Esophagus (tissue), 2 donors: ENCODE measurements around the gene SHOC2. TPM values are rescaled to one million over a fixed set of nuclear protein-coding genes. Genes with fewer than 3 reads are reported as not detected.

Source experiments
- polyA plus RNA-seq, 2 donors: library from polyadenylated mRNA; stranded (reverse); fragments of 200-250 nt; gene quantifications; one replicate each; pipeline ENCODE4 v1.2.3, GENCODE V29; 2013
- donor health status: healthy with polysubstance abuse.
- donor health status: Bipolar disorder and iron deficiency.

Gene SHOC2
- polyA plus RNA-seq, 2 donors: 15.3 to 16.6 TPM

Other genes starting within 250 kb of the SHOC2 start
- gene PDCD4, start 47.7 kb upstream of the SHOC2 start, polyA plus RNA-seq: 100 to 1,000 TPM; 116 to 203 TPM
- 10 to 100 TPM; 10.9 to 14.7 TPM for gene BBIP1, start 424 bp upstream of the SHOC2 start, polyA plus RNA-seq
- under 1 TPM; 0.08 to 0.51 TPM for gene ADRA2A, start 157.4 kb downstream of the SHOC2 start, polyA plus RNA-seq